HG02884 (cell line): ENCODE results near the gene RBM34.
"Not testable (repeated sequence)": the region's sequence is repeated elsewhere in the genome, so short reads cannot be mapped to it uniquely, and the experiment has no call there.

ENCODE experiments used
- ATAC-seq: cut with Tn5 transposase; IDR thresholded peaks from one replicate; pipeline ENCODE4 v1.9.1; 2021; ENCODE audit warnings: mild to moderate bottlenecking, moderate library complexity; ENCODE audit not compliant: unreplicated experiment

Gene RBM34

DNA sequence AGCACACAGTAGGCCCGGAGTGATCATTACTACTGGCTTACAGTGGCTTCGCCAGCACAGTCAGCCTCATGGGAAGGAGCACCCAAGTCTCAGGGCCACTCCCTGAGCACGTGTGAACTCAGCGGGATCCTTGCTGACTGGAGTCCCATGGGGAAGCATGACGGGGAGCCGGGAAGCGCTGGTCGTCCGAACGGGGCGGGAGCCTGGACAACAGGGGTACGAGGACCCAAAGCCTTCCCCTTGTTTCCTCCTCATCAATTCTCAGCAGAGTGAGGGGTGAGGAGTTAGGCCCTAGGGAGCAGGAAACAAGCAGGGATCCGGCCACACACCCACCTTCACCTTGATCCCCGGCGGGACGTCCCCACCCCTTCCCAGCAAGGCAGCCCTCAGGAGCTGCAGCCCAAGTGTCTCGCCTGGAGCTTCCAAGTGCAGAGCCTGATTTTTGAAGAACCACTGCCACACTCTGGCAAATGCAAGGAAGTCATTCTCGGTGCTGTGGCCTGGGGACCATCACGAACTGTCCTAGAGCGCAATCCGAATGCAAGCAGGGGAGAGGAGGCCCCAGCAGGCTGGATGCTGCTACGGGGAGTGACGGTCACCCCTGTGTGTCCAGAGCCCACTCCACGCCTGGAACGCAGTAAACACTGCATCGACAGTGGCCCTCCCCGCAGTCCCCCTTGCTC is 67.9 kb downstream of the RBM34 start:
- no peak for ATAC-seq

DNA sequence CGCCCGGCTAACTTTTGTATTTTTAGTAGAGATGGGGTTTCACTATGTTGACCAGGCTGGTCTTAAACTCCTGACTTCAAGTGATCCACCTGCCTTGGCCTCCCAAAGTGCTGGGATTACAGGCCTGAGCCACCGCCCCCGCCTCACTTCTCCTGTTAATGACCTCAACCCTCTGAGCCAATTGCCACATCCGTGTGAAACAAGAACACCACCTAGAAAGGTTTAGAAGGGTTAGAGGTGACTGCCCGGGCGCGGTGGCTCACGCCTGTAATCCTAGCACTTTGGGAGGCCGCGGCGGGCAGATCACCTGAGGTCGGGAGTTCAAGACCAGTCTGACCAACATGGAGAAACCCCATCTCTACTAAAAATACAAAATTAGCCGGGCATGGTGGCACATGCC is 68.6 kb downstream of the RBM34 start:
- not testable (repeated sequence) for ATAC-seq

DNA sequence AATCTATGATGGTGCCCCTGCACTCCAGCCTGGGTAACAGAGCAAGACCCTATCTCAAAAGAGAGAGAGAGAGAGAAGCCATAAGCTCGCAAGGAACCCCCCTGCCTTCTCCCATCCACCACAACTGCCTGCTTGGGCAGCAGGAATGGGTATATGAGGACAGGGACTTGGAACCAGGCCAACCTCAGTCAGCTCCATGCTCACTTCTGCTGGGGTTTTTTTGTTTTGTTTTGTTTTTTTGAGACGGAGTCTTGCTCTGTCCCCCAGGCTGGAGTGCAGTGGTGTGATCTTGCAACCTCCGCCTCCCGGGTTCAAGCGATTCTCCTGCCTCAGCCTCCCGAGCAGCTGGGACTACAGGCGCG is 69.0 kb downstream of the RBM34 start:
- ATAC-seq = not testable (repeated sequence)

DNA sequence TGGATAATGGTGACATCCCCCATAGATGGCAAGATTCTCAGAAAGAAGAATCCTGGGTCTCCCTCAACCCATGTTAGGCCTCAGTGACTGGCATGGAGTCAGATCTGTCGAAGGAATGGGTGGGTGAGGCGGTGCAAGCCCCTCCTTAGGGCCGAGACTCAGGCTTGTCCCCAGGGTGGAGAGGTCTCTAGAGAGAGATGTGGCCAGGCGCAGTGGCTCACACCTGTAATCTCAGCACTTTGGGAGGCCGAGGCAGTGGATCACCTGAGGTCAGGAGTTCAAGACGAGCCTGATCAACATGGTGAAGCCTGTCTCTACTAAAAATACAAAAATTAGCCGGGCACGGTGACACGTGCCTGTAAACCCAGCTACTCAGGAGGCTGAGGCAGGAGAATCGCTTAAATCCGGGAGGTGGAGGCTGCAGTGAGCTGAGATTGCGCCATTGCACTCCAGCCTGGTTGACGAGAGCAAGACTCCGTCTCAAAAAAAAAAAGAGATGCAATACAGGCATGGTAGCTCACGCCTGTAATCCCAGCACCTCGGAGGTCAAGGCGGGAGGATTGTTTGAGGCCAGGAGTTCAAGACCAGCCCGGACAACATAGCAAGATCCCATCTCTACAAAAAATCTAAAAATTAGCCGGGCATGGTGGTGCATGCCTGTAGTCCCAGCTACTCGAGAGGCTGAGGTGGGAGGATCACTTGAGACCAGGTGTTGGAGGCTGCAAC is 69.6 kb downstream of the RBM34 start:
- ATAC-seq = not testable (repeated sequence)

DNA sequence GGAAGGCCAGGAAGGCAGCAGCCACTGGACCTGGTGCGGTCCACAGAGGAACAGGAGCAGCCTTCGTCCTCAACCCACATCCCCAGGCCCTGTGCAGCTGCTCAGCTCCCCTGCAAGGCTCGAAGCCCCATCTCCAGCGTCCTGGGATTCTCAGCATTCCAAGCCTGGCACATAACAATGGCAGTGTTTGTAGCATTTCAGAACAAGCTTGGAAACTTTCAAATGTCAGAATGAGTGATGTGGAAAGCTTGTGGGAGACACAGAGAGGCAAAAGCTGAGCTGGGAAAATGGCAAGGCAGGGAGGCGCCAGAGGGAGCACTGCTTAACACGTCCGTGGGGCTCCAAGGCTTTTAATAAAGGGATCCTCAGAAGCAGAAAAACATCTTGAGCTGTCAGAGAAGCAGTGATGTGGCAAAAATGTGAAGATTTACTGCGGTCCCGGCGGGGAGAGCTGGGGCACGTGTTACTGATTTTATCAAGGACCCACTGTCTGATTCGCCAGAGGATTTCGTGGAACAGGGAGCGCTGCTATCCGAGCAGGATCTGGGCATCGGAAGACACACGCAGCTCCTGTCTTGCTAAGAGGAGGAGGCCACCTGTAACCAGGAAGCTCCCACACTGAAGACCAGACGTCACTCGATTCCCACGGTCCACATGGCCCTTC is 70.5 kb downstream of the RBM34 start:
- ATAC-seq = no peak

DNA sequence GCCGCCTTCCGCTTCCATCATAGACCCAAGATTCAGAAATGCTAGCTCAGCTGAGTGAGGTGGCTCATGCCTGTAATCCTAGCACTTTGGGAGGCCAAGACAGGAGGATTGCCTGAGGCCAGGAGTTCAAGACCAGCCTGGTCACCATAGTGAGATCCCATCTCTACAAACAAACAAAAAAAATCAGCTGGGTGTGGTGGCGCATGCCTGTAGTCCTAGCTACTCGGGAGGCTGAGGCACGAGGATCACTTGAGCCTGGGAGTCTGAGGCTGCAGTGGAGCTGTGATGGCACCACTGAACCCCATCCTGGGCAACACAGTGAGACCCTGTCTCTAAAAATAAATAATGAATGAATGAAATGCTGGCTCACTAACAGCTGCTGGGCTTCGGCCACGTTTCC is 72.1 kb downstream of the RBM34 start:
- ATAC-seq = no peak

- no peak for ATAC-seq
These were observed 72.6 kb downstream of the RBM34 start for GRCh38 chr1:235088430-235088829.

DNA sequence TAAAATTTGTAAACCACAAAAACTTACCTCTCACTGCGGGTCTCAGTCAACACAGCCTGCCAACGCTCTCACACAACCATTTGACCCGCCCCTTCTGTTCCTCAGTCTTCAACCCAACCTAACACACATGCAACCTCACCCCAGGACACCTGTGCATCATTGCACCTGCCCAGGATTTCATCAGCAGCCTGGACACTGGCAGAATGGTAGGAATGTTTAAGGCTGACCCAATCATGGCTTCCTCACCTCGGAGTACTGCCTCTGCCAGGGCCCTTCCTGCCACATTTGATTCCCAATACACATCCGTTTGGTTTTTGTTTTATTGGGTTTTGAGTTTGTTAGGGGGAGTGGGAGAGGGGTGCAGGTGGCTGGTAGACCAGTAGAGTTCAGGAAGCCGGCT is 73.1 kb downstream of the RBM34 start:
- ATAC-seq = no peak

- ATAC-seq = not testable (repeated sequence)
These were observed 75.5 kb downstream of the RBM34 start for GRCh38 chr1:235085411-235086117.
